Activated CD4-positive, alpha-beta memory T cell treated with anti-CD3 and anti-CD28 coated beads, Interleukin-2, amount 10 ng/mL, durations not matched to agents 7 days and 5 days (primary cell): ENCODE measurements around the gene ARHGAP10. TPM values are rescaled to one million over a fixed set of nuclear protein-coding genes. Genes with fewer than 3 reads are reported as not detected.
A peak's percentile ranks its signal among the peaks of the same experiment; 100 is the strongest.

Source experiments
- CTCF ChIA-PET: fragments of 350-600 bp; sonication (Branson Sonifier 250); formaldehyde crosslinking; loops from one replicate; lab custom pipeline; 2021; ENCODE audit warnings: antibody characterized with exemption, inconsistent platforms; lab: Charles Lee
- POLR2A ChIA-PET: fragments of 350-600 bp; sonication (Branson Sonifier 250); formaldehyde crosslinking; loops from one replicate; lab custom pipeline; 2021; ENCODE audit warnings: antibody characterized with exemption; lab: Charles Lee
- DNase-seq: peaks from one replicate; pipeline ENCODE4 v3.0.0-alpha.2; 2020
- H3K27ac Mint-ChIP-seq: one replicate; pipeline ENCODE4 v1.8.0; 2021; ENCODE audit warnings: mild to moderate bottlenecking, mixed read lengths
- H3K27me3 Mint-ChIP-seq: one replicate; pipeline ENCODE4 v1.8.0; 2021; ENCODE audit warnings: mixed read lengths
- H3K36me3 Mint-ChIP-seq: one replicate; pipeline ENCODE4 v1.8.0; 2021; ENCODE audit warnings: low read depth, mixed read lengths
- H3K4me1 Mint-ChIP-seq: one replicate; pipeline ENCODE4 v1.8.0; 2021; ENCODE audit warnings: mixed read lengths
- H3K4me3 Mint-ChIP-seq: one replicate; pipeline ENCODE4 v1.8.0; 2021; ENCODE audit warnings: mild to moderate bottlenecking, mixed read lengths
- H3K9me3 Mint-ChIP-seq: one replicate; pipeline ENCODE4 v1.8.0; 2021; ENCODE audit warnings: mixed read lengths
- total RNA-seq, 2 experiments: library from RNA; stranded (reverse); gene quantifications; one replicate each; pipeline ENCODE4 v1.2.3, GENCODE V29; 2021

The ARHGAP10 gene
- total RNA-seq, 2 experiments from 2014 or later, result 19.7 to 22.2 TPM

DNA sequence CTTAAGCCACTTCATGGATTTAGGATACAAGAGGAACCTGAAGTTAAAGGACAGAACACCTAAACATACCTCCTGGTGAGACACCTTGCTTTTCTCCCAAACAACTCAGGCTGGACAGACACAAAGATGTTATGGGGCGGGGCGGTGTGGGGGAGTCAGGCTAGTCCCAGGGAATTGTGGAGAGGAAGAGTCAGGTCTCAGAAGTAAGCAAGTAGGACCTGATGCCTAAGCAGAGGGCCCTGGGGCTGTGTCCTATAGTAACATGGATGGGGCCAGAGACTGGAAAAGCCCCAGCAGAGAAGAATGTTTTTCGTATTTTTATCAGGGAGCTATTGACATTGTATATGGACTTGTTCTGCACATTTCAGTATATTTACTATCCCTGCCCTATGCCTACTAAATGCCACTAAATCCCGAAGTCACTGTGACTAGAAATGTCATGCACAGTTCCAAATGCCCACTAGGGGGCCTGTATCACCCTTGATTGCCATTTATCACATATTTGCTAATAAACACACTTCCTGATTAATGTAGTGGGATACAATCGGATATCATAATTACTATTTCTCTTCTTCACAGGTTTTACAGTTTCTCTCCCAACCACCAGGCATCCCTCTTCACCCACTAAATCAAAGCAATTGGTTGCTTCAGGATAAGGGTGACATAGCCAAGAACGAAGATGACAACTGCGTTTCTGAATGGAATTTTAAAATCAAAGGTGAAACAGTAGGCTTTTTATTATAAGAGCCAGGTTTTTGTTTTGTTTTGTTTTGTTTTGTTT lies 23.8 kb upstream of the ARHGAP10 start:
- peak; percentile 56 for DNase-seq
- CTCF ChIA-PET, result interaction anchor here (0.7 to 4.1 kb wide), 18 partner anchors 9 to 190 kb away, joined by 3 to 88 read pairs (median 3); partner anchors contain the start of genes ARHGAP10, PRMT9 and TMEM184C
- Mint-ChIP-seq H3K4me3 (no peak overlapping the region), H3K36me3 (no peaks in the 10 kb centered on the region), H3K27me3 (peaks cover 6% of the 10 kb centered on the region), H3K9me3 (no peaks in the 10 kb centered on the region), H3K4me1 (peaks cover 11% of the 10 kb centered on the region), H3K27ac (no peak overlapping the region)
- POLR2A ChIA-PET, result no interaction called here

DNA sequence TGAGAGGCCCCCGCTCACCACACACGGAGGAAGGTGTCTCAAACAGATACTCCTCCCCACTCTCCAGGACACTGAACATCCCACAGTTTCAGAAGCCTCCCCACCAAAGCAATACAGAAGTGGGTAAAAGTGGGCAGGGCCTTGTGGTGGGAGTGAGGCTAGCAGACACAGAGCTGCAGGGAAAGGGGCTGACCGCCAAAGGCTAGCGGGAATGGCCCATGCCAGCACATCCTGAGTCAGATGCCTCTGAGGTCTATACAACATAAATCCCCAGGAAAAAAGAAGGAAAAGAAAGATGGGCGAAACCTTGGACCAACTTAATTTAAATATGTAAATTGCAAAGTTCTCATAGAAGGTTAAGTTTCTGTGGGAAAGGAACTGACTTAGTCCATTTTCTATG lies 21.9 kb upstream of the ARHGAP10 start:
- Mint-ChIP-seq H3K27me3 (peaks cover 4% of the 10 kb centered on the region), H3K27ac (no peak overlapping the region), H3K4me3 (no peak overlapping the region), H3K9me3 (no peaks in the 10 kb centered on the region), H3K36me3 (no peaks in the 10 kb centered on the region), H3K4me1 (peaks cover 11% of the 10 kb centered on the region)
- no peak for DNase-seq
- POLR2A ChIA-PET, result no interaction called here
- CTCF ChIA-PET, result interaction anchor here (0.7 to 4.1 kb wide), 11 partner anchors 12 to 165 kb away, joined by 3 to 88 read pairs (median 3); partner anchors contain the start of genes ARHGAP10 and PRMT9

DNA sequence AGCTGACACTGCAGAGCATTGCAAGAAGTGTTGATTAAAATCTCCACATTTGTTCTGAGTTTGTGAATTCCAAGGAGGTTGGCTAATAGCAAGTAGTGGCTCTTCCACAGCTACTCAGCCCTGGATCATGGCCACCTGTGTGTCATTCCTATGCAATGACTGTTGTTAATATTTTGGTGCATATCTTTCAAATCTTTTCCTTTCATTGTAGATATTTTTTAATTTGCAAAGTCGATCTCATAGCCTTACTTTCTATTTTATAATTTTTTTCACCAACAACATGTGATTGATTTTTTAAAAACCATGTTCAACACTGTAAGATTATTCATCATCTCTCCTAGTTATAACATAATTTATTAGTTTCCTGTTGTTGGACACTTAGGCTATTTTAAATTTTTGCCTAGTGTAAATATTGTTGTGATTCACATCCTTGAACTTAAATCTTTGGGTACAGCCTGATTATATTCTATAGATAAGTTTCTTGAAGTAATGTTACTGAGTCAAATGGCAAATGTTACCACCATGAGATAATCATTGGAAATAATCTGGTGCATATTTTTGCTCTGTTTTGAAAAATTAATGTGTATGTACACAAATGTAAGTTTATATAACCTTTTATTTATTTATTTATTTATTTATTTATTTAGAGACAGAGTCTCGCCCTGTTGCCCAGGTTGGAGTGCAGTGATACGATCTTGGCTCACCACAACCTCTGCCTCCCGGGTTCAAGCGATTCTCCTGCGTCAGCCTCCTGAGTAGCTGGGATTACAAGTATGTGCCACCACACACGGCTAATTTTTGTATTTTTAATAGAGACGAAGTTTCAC lies 17.1 kb upstream of the ARHGAP10 start:
- Mint-ChIP-seq H3K36me3 (no peaks in the 10 kb centered on the region), H3K4me1 (peaks cover 7% of the 10 kb centered on the region), H3K4me3 (no peak overlapping the region), H3K9me3 (no peaks in the 10 kb centered on the region), H3K27ac (no peak overlapping the region), H3K27me3 (peaks cover 13% of the 10 kb centered on the region)
- POLR2A ChIA-PET, result no interaction called here
- CTCF ChIA-PET, result interaction anchor here (1.2 to 3.9 kb wide), 3 partner anchors 10 to 152 kb away, joined by 3 to 41 read pairs (median 6); no protein-coding TSS in a partner anchor
- DNase-seq, result no peak

DNA sequence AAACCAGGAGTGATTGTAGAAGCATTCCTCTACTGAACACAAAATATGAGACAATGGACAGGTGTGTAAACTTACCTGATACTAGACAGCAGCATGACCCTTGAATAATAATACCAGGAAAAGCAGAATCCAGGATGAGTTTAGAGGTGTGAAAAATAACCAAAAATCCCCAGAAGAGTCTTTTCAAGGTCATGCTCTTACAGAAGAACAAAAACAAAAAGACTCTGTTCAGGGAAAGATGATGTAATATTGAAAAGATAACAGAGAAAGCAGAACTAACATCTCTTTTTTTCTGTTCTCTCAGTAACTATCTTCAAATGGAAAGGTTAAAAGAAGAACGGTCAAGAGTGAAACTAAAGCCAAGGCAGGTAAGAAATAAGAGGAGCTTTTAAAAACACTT lies 14.0 kb upstream of the ARHGAP10 start:
- DNase-seq, result no peak
- Mint-ChIP-seq H3K4me1 (peaks cover 7% of the 10 kb centered on the region), H3K27me3 (peaks cover 13% of the 10 kb centered on the region), H3K36me3 (no peaks in the 10 kb centered on the region), H3K27ac (no peak overlapping the region), H3K9me3 (peaks cover 3% of the 10 kb centered on the region), H3K4me3 (no peak overlapping the region)
- ChIA-PET CTCF (interaction anchor here (0.6 to 2.1 kb wide), 2 partner anchors 12 to 149 kb away, joined by 3 to 8 read pairs; no protein-coding TSS in a partner anchor), POLR2A (no interaction called here)

DNA sequence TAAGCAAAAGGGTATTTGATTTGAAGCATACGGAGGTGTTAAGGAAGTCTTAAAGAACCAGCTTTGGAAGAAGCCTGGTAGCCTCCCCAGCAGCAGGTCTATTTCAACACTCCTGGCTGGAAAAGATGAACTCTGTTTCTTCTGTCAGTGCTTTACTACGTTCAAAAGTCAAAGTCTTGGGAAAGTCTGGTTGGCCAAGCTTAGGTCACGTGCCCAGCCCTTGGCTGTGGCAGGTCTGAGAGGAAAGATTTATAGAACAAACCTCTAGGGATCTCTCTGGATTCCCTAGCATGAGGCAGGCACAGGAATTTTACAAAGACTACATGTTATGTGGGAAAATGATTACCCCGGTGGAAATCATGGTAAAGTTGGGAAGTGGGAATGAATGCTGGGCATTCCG lies 8.6 kb upstream of the ARHGAP10 start:
- ChIA-PET CTCF (interaction anchor here (1.9 kb wide), 1 partner anchor 143 kb away, joined by 7 read pairs; no protein-coding TSS in a partner anchor), POLR2A (no interaction called here)
- Mint-ChIP-seq H3K27me3 (peaks cover 10% of the 10 kb centered on the region), H3K36me3 (no peaks in the 10 kb centered on the region), H3K27ac (no peak overlapping the region), H3K4me3 (no peak overlapping the region), H3K4me1 (no peaks in the 10 kb centered on the region), H3K9me3 (peaks cover 3% of the 10 kb centered on the region)
- DNase-seq, result no peak

DNA sequence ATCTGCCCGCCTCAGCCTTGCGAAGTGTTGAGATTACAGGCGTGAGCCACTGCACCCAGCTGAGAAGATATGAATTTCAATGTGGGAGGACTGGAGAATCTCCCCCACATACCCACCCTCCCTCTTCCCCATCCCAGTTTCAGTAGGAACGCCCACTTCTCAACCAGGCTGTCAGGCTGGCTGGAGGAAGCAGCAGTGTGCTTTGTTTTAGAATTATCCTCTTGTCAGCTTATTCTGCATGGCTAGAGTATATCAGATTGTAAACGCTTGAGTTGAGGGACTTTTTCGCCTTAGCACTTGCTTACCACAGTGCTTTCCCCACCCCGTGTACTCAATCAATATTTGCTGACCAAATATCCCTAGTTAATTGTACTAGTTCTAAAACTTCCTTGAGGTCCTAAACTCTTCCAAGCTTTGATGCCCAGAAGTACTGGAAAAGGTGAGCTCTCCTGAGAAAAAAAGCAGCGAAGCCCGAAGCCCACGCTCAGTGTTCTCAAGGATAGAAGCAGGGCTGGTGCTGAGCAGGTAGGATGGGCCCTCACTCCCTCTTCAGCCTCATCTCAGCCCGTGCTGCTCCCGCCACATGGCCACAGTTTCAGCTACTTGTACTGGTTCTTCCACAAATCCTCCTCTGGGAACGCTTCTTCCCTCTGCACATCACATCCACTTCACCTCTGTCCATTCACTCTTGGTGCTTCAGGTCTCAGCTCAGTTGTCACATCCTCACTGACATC lies 7.3 kb upstream of the ARHGAP10 start:
- Mint-ChIP-seq H3K36me3 (no peaks in the 10 kb centered on the region), H3K27ac (no peak overlapping the region), H3K4me3 (no peak overlapping the region), H3K27me3 (peaks cover 15% of the 10 kb centered on the region), H3K9me3 (peaks cover 3% of the 10 kb centered on the region), H3K4me1 (peaks cover 2% of the 10 kb centered on the region)
- no peak for DNase-seq
- ChIA-PET POLR2A (no interaction called here), CTCF (interaction anchor here (0.6 to 1.9 kb wide), 4 partner anchors 11 to 335 kb away, joined by 3 to 7 read pairs (median 4); no protein-coding TSS in a partner anchor)

DNA sequence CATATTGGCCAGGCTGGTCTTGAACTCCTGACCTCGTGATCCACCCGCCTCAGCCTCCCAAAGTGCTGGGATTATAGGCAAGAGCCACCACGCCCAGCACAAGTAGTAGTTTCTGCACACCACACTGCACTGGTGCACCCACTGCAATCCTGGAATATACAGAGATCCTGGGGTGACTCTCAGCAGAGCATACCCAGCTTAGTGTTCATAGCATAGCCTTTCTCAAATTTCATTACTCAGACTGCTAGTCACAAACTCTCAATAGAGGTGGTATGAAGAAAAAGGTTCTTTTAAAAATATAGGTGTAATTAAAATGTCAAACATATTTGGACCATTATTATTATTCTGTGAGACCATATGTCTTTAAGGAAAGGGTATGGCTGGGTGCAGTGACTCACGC lies 6.2 kb upstream of the ARHGAP10 start:
- H3K27me3 Mint-ChIP-seq, result peaks cover 15% of the 10 kb centered on the region
- ChIA-PET POLR2A (no interaction called here), CTCF (interaction anchor here (1.6 to 9.5 kb wide), 2 partner anchors 12 to 140 kb away, joined by 6 to 74 read pairs; no protein-coding TSS in a partner anchor)
- peaks cover 6% of the 10 kb centered on the region for H3K4me1 Mint-ChIP-seq
- H3K27ac Mint-ChIP-seq, result no peak overlapping the region
- no peaks in the 10 kb centered on the region for H3K9me3 Mint-ChIP-seq
- H3K36me3 Mint-ChIP-seq, result no peaks in the 10 kb centered on the region
- DNase-seq, result no peak
- no peak overlapping the region for H3K4me3 Mint-ChIP-seq

DNA sequence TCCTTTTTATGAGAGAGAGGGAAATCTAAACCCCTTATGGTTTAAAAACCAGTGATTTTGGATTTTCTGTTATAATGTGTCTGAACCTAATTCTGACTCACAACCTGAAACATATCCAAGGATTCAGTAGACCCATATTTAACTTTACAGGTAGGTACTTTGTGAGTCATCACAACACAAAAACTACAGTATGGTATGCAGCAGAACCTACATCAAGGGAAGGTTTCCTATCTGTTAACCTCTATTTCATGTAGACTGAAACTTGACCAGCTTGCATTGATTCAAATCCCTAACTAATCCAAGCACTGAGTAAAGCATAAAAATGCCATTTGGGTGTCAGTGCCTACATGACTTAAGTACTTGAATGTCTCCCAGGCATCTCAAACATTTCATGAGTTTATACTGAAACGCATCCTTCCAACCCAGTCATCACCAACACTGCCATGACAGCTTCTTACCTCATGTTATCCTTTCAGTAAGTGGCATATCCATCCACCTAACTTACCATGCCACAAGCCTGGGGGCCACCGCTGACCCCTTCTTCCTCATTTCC lies 4.3 kb upstream of the ARHGAP10 start:
- Mint-ChIP-seq H3K27ac (no peak overlapping the region), H3K9me3 (no peaks in the 10 kb centered on the region), H3K4me1 (peaks cover 14% of the 10 kb centered on the region), H3K27me3 (peaks cover 15% of the 10 kb centered on the region), H3K4me3 (no peak overlapping the region), H3K36me3 (no peaks in the 10 kb centered on the region)
- DNase-seq, result no peak
- CTCF ChIA-PET, result interaction anchor here (0.7 to 9.5 kb wide), 3 partner anchors 18 to 139 kb away, joined by 3 to 74 read pairs (median 8); partner anchors contain the start of gene PRMT9
- POLR2A ChIA-PET, result no interaction called here

DNA sequence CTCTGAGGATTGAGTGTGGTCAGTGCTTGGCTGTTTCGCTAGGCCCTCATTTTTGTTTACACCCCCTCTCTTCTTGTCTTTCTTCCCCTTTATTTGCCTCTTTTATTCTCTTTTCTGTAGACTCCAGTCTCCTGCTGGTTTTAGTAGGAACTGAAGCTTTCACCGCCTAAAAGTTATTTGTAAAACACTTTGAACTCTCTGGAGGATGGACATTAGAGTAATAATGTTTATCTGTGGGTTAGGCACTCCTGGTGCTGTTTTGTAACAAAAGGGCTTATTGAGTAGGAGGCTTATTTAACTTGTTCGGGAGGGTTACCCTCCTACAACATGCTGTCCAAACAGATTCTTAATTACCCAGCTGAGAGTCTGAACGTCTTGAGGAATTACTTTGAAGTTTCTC lies 1.6 kb upstream of the ARHGAP10 start:
- CTCF ChIA-PET, result interaction anchor here (0.6 to 9.5 kb wide), 4 partner anchors 9 to 136 kb away, joined by 3 to 74 read pairs (median 9); no protein-coding TSS in a partner anchor
- Mint-ChIP-seq H3K36me3 (peaks cover 3% of the 10 kb centered on the region), H3K4me3 (no peak overlapping the region), H3K27me3 (peaks cover 12% of the 10 kb centered on the region), H3K4me1 (peaks cover 40% of the 10 kb centered on the region), H3K9me3 (no peaks in the 10 kb centered on the region), H3K27ac (no peak overlapping the region)
- POLR2A ChIA-PET, result interaction anchor here (2.7 to 4.7 kb wide), 3 partner anchors 11 to 113 kb away, joined by 26 to 56 read pairs (median 35); partner anchors contain the start of genes PRMT9 and TMEM184C
- no peak for DNase-seq

DNA sequence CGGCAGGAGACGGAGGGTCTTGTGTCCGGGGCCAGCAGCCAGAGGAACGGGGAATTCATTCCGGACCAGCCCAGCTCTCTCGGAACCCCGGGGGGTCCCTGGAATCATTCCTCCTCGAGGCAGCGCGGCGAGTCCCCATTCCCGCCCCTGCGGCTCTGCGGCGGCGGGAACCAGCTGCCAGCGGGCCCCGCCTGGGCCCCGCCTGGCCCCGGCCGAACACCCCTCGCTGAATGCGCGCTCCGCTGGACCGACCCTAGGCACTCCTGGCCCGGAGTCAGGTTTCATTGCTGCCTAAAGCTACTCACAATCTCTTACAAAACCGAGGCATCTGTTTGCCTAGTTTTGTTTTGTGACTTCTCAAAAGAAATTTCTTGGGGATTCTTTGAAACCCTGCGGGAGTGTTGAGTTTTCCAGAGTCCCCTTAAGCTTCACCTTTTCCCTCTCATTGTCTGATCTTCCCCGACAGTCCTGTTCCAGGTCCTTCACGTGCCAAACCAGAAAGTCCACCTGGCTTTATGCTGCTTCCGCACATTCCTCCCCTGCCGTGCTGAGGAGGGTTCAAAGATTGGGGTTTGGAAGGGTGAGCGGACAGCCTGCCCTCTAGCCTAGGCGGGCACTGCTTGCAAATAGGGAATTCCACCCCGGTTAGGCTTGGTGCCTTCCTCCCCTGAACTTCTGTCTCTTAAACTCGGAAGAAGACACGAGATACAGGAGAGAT lies 789 bp downstream of the ARHGAP10 start:
- H3K27me3 Mint-ChIP-seq, result peaks cover 10% of the 10 kb centered on the region
- peaks cover 56% of the 10 kb centered on the region for H3K4me1 Mint-ChIP-seq
- H3K27ac Mint-ChIP-seq, result peak overlapping the region; percentile 87
- POLR2A ChIA-PET, result interaction anchor here (0.7 to 4.7 kb wide), 29 partner anchors 9 to 710 kb away, joined by 3 to 56 read pairs (median 6); partner anchors contain the start of genes NR3C2, PRMT9 and TMEM184C
- no peaks in the 10 kb centered on the region for H3K9me3 Mint-ChIP-seq
- CTCF ChIA-PET, result interaction anchor here (0.6 to 9.5 kb wide), 11 partner anchors 9 to 133 kb away, joined by 3 to 74 read pairs (median 5); partner anchors contain the start of genes PRMT9 and TMEM184C
- H3K36me3 Mint-ChIP-seq, result peaks cover 7% of the 10 kb centered on the region
- peak overlapping the region; percentile 95 for H3K4me3 Mint-ChIP-seq
- DNase-seq, result peak; percentile 28

DNA sequence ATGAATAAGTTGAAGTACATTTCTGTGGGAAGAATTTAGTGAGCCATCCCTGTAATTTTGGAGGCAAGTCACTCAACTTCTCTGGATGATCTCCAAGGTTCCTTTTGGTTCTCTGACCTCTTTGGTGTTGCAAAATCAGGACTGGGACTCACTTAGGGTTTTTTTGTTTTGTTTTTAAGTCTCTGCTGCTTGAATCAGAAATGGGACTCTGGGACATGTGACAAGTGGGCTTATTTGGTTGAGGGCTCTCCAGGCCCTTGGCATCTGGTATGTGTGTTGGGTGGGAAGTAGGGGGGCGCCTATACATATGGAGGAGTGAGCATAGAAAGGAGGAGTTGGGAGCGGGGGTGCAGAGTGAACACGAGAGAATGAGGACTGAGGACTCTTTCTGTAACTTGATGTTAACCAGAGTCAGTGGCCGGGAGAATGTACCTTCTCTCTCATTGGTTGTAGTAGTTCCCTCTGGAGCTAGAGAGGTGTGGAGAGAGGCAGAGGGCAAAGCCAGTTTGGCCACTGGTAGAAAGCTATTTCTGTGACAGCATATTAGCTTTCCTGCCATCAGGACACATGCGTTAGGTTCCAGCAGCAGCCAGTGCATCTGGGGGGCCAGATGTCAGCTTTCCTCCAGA lies 1.9 kb downstream of the ARHGAP10 start:
- POLR2A ChIA-PET, result interaction anchor here (1.1 to 4.7 kb wide), 5 partner anchors 8 to 113 kb away, joined by 3 to 56 read pairs (median 26); partner anchors contain the start of gene PRMT9
- Mint-ChIP-seq H3K9me3 (no peaks in the 10 kb centered on the region), H3K27ac (no peak overlapping the region), H3K36me3 (peaks cover 10% of the 10 kb centered on the region), H3K4me1 (peaks cover 60% of the 10 kb centered on the region), H3K27me3 (peaks cover 3% of the 10 kb centered on the region), H3K4me3 (peak overlapping the region; percentile 95)
- CTCF ChIA-PET, result interaction anchor here (0.7 to 9.5 kb wide), 3 partner anchors 50 to 132 kb away, joined by 3 to 74 read pairs (median 5); partner anchors contain the start of gene PRMT9
- no peak for DNase-seq
